Endothelial cell (in vitro differentiated cells): ENCODE measurements around the gene ZNF442. TPM values are rescaled to one million over a fixed set of nuclear protein-coding genes. Genes with fewer than 3 reads are reported as not detected.
"Not testable (repeated sequence)": the region's sequence is repeated elsewhere in the genome, so short reads cannot be mapped to it uniquely, and the experiment has no call there.

Source experiments
- DNase-seq: peaks from one replicate; pipeline ENCODE4 v3.0.0; 2021; ENCODE audit warnings: low spot score
- H3K27ac Mint-ChIP-seq: one replicate; pipeline ENCODE4 v1.8.0; 2021; ENCODE audit warnings: mixed read lengths, inconsistent platforms; ENCODE audit not compliant: unreplicated experiment
- H3K27me3 Mint-ChIP-seq: one replicate; pipeline ENCODE4 v1.8.0; 2021; ENCODE audit warnings: mild to moderate bottlenecking, moderate library complexity, mixed read lengths, inconsistent platforms; ENCODE audit not compliant: unreplicated experiment
- H3K36me3 Mint-ChIP-seq: one replicate; pipeline ENCODE4 v1.8.0; 2021; ENCODE audit warnings: mild to moderate bottlenecking, low read depth, mixed read lengths, inconsistent platforms; ENCODE audit not compliant: unreplicated experiment
- H3K4me1 Mint-ChIP-seq: one replicate; pipeline ENCODE4 v1.8.0; 2021; ENCODE audit warnings: mild to moderate bottlenecking, mixed read lengths, inconsistent platforms; ENCODE audit not compliant: unreplicated experiment
- H3K4me3 Mint-ChIP-seq: one replicate; pipeline ENCODE4 v1.8.0; 2021; ENCODE audit warnings: mild to moderate bottlenecking, mixed read lengths, inconsistent platforms; ENCODE audit not compliant: unreplicated experiment
- H3K9me3 Mint-ChIP-seq: one replicate; pipeline ENCODE4 v1.8.0; 2021; ENCODE audit warnings: mixed read lengths, inconsistent platforms; ENCODE audit not compliant: unreplicated experiment
- CTCF ChIP-seq: fragments of 200-600 bp; sonication (generic); IDR thresholded peaks from one replicate; pipeline ENCODE4 v1.5.0; 2021; ENCODE audit warnings: antibody characterized with exemption; ENCODE audit not compliant: unreplicated experiment
- total RNA-seq: library from RNA; stranded (reverse); fragmentation: NEBNext Ultra II Directional; extraction: Animal tissue kit (Norgen Biotek cat#: 25700); gene quantifications from one replicate; pipeline ENCODE4 v1.2.1, GENCODE V29; 2021; ENCODE audit not compliant: unreplicated experiment

The ZNF442 gene
- total RNA-seq, 1 donor from 2014 or later, result 4.0 TPM

GRCh38 chr19:12318782-12319413 lies 46.6 kb downstream of the ZNF442 start:
- H3K4me1 Mint-ChIP-seq, result no peaks in the 10 kb centered on the region
- H3K27me3 Mint-ChIP-seq, result no peaks in the 10 kb centered on the region
- H3K27ac Mint-ChIP-seq, result no peak overlapping the region
- H3K4me3 Mint-ChIP-seq, result peak overlapping the region; percentile 34
- peaks cover 46% of the 10 kb centered on the region for H3K36me3 Mint-ChIP-seq
- DNase-seq, result no peak
- H3K9me3 Mint-ChIP-seq, result peaks cover 37% of the 10 kb centered on the region
- no peak for TF ChIP-seq CTCF

GRCh38 chr19:12314553-12314952 lies 50.9 kb downstream of the ZNF442 start:
- no peaks in the 10 kb centered on the region for H3K4me1 Mint-ChIP-seq
- H3K9me3 Mint-ChIP-seq, result peaks cover 34% of the 10 kb centered on the region
- no peaks in the 10 kb centered on the region for H3K27me3 Mint-ChIP-seq
- DNase-seq, result no peak
- peaks cover 34% of the 10 kb centered on the region for H3K36me3 Mint-ChIP-seq
- H3K27ac Mint-ChIP-seq, result no peak overlapping the region
- TF ChIP-seq CTCF, result no peak
- H3K4me3 Mint-ChIP-seq, result no peak overlapping the region

DNA sequence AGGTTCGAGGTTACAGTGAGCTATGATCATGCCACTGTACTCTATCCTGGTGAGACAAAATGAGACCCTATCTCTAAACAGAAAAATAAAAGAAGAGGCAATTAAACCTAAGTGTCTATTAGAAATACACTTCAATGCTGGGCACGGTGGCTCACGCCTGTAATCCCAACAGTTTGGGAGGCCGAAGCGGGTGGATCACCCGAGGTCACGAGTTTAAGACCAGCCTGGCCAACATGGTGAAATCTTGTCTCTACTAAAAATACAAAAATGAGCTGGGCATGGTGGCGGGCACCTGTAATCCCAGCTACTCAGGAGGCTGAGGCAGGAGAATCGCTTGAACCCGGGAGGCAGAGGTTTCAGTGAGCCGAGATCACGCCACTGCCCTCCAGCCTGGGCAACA lies 56.6 kb downstream of the ZNF442 start:
- H3K4me1 Mint-ChIP-seq, H3K27ac Mint-ChIP-seq, DNase-seq, H3K27me3 Mint-ChIP-seq, H3K4me3 Mint-ChIP-seq: not testable (repeated sequence)
- Mint-ChIP-seq H3K36me3 (peaks cover 19% of the 10 kb centered on the region), H3K9me3 (peaks cover 18% of the 10 kb centered on the region)

Other genes starting within 250 kb of the ZNF442 start
- 6.2 TPM for gene ZNF20, start 225.3 kb downstream of the ZNF442 start, total RNA-seq
- gene ZNF625, start 208.9 kb downstream of the ZNF442 start, total RNA-seq, result 26.7 TPM
- 12.4 TPM for gene ZNF136, start 202.6 kb downstream of the ZNF442 start, total RNA-seq
- gene ZNF44, start 70.8 kb downstream of the ZNF442 start, total RNA-seq, result 7.0 TPM
- gene ZNF563, start 32.0 kb downstream of the ZNF442 start, total RNA-seq, result 1.2 TPM
- gene ZNF799, start 35.6 kb upstream of the ZNF442 start, total RNA-seq, result 4.9 TPM
- gene ZNF443, start 75.3 kb upstream of the ZNF442 start, total RNA-seq, result 7.3 TPM
- 6.6 TPM for gene ZNF709, start 119.1 kb upstream of the ZNF442 start, total RNA-seq
- 18.8 TPM for gene ZNF564, start 185.8 kb upstream of the ZNF442 start, total RNA-seq
- gene ZNF490, start 245.1 kb upstream of the ZNF442 start, total RNA-seq, result 11.9 TPM
- 29.3 TPM for gene ZNF791, start 245.2 kb upstream of the ZNF442 start, total RNA-seq